GM18951 (cell line): ENCODE data around the gene NFIC.
"Not testable (repeated sequence)": the region's sequence is repeated elsewhere in the genome, so short reads cannot be mapped to it uniquely, and the experiment has no call there.

Source experiments
- POLR2A ChIP-seq: IDR thresholded peaks from 4 replicates; pipeline ENCODE4 v1.6.1; 2011; ENCODE audit warnings: mild to moderate bottlenecking; ENCODE audit not compliant: insufficient read length, insufficient read depth; ENCODE audit errors: extremely low read depth
- in situ Hi-C: fragments of 300-500 bp; cut with MboI; formaldehyde crosslinking; loops from one replicate; pipeline ENCODE4 v1.12.0; 2022; ENCODE audit warnings: low sequenced_read_pairs, mixed read lengths, inconsistent platforms; ENCODE audit not compliant: unreplicated experiment

Gene NFIC

DNA sequence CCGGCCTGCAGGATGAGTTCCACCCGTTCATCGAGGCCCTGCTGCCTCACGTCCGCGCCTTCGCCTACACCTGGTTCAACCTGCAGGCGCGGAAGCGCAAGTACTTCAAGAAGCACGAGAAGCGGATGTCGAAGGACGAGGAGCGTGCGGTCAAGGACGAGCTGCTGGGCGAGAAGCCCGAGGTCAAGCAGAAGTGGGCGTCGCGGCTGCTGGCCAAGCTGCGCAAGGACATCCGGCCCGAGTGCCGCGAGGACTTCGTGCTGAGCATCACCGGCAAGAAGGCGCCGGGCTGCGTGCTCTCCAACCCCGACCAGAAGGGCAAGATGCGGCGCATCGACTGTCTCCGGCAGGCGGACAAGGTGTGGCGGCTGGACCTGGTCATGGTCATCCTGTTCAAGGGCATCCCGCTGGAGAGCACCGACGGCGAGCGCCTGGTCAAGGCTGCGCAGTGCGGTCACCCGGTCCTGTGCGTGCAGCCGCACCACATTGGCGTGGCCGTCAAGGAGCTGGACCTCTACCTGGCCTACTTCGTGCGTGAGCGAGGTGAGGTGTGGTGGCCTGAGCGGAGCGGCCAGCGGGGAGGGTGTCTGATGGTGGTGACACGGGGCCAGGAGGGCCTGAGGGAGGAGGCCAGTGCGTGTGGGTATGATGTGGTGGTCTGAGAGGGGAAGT, 15.5 kb downstream of the NFIC start:
- in situ Hi-C loops = no loop called here

DNA sequence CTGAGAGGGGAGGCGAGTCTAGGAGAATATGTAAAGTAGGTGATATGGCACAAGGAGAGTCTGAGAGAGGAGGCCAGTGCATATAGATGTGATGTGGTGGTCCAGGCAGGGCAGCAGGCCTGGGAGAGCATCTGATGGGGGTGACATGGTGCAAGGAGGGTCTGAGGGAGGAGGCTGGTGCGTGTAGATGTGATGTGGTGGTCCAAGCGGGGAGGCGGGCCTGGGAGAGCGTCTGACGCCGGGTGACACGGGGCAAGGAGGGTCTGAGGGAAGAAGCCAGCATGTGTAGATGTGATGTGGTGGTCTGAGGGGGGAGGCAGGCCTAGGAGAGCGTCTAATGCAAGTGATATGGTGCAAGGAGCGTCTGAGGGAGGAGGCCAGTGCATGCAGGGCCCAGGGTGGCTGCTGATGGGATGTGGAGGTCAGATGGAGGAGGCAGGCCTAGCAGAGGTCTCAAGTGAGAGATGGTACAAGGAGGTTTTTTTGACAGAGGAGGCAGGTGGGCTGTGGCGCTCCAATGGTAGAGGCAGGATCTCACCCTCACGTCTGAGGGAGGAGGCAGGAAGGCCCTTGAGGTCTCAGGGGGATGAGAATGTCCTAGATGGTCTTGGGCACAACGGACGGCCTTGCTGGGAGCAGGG, 16.2 kb downstream of the NFIC start:
- in situ Hi-C loops = no loop called here
- no peak for TF ChIP-seq POLR2A

More for the DNA sequence above, 15.5 kb downstream of the NFIC start:
- no peak for TF ChIP-seq POLR2A

GRCh38 chr19:3383121-3383722, 16.8 kb downstream of the NFIC start:
- in situ Hi-C loops = no loop called here
- TF ChIP-seq POLR2A = no peak

DNA sequence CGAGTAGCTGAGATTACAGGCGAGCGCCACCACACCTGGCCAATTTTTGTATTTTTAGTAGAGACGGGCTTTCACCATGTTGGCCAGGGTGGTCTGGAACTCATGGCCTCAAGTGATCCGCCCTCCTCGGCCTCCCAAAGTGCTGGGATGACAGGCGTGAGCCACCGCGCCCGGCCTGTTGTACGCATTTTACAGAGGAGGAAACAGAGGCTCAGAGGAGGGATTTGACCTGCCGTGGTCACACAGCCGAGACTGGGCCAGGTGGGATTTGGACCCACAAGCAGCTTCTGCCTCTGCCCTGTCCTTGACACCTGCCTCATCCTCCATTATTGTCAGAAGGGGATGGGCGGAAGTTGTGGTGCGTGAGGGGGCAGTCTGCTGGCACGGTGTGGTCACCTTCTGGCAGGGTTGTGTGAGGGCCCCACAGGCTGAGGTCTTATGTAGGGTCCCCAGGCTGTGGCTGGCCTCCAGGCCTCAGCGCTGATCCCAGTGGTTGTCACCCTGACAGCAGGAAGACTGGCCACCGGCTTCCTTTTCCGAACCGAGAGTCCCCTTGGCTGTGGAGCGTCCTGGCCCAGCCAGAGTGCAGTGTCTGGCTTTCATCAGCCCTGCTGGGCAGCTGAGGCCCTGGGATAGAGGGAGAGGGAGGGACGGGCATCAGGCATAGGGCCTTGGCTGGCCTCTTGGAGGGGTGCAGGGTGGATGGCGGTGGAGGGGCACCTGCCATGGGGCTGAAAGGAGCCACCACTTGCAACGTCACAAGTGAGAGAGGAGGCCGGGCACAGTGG, 20.3 kb downstream of the NFIC start:
- no peak for TF ChIP-seq POLR2A
- in situ Hi-C loops = no loop called here

- no peak for TF ChIP-seq POLR2A
- in situ Hi-C loops = no loop called here
These were observed 21.5 kb downstream of the NFIC start for GRCh38 chr19:3387645-3388589.

DNA sequence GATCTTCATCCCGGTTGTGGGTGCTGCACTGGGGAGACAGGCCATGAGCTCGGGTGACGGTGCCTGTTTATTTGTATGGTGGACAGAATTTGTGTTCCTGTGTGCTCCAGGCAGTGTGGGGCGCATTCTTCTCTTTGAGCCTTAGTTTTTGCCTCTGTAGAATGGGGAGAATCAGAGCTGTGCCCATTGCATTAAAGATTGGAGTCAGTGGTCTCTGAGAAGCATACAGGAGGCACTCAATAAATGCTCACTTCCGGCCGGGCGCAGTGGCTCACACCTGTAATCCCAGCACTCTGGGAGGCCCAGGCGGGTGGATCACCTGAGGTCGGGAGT, 23.0 kb downstream of the NFIC start:
- no peak for TF ChIP-seq POLR2A

GRCh38 chr19:3389876-3390371, 23.5 kb downstream of the NFIC start:
- TF ChIP-seq POLR2A = no peak
- in situ Hi-C loops = no loop called here

More for the DNA sequence above, 23.0 kb downstream of the NFIC start:
- in situ Hi-C loops = no loop called here

DNA sequence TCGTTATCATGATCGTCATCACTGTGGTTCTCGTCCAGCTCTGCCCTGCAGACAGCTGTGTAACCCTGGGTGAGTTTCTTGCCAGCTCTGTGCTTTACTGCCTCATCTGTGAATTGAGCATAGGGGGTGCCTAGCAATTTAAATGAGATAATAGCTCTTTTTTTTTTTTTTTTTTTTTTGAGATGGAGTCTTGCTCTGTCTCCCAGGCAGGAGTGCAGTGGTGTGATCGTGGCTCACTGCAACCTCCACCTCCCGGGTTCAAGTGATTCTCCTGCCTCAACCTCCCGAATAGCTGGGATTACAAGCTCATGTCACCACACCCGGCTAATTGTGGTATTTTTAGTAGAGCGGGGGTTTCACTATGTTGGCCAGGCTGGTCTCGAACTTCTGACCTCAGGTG, 25.5 kb downstream of the NFIC start:
- in situ Hi-C loops = not testable (repeated sequence)

- no peak for TF ChIP-seq POLR2A
These were observed 26.1 kb downstream of the NFIC start for GRCh38 chr19:3392480-3392879.

GRCh38 chr19:3396881-3397265, 30.5 kb downstream of the NFIC start:
- TF ChIP-seq POLR2A = no peak
- in situ Hi-C loops = no loop called here

More at GRCh38 chr19:3392480-3392879, 26.1 kb downstream of the NFIC start:
- in situ Hi-C loops = no loop called here

DNA sequence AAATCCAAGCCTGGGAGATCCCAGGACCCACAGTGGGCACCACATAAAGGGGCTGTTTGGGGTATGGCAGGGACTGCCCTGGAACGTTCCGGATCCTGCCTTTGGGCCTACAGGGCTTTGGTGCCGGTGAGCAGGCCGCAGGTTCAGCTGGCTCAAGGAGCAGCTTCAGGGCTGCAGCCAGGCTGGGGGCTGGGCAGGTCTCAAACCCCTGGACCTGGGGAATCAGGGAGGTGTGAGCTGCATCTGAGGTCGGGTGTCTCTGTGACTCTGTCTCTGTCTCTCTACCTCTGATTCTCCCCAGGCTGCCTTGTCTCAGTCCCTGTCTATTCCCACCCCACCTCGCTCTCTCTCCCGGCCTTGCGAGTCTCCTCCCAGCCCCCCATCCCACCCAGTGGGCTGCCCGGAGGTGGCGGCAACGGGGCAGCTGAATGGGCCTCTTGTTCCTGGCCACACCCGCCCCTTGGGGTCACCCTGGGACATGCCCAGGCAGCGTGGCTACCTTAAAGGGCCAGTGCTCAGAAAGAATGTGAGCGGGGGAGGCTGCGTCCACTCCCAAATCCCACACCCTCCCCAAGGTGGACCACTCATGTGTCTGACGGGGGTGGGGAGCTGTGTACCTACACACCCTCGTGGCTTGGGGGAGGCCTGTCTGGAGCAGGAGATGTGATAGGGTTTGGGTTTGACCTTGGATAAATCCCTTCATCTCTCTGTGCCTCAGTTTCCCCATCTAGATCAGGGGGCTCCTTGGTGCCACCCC, 31.1 kb downstream of the NFIC start:
- TF ChIP-seq POLR2A = no peak
- in situ Hi-C loops = no loop called here
